ENCODE data around the gene ATP1A1. TPM values are rescaled to one million over a fixed set of nuclear protein-coding genes. Genes with fewer than 3 reads are reported as not detected.

ATP1A1 gene
- total and polyA plus RNA-seq, 2 experiments from 2014 or later = 66.4 to 116 TPM

DNA sequence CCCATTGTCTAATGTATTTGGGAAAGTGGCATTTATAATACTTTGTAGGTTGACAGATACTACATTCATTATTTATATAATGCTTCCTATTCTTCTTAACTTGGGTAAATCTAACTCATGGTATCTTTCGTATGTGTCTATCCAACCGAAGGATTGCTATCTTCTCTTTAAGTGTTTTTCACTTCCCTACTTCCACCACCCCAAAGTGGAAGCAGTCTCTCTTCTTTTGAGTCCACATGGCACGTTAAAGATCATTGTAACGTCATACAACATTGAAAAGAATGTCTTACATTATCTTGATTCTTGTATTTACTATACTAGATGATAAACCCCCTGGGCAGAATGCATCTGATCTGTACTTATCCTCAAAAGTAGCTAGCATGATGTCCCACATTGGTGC is 21.2 kb downstream of the ATP1A1 start:
- in situ Hi-C loops (cut with MboI) = no loop called here
- WGBS, 2 experiments (ENCODE audit: low coverage in 1 of 2, low lambda C conversion rate in 2 of 2, missing lambda C conversion rate in 2 of 2) = 95 to 96% methylated on average over 4 of the region's 4 CpGs

DNA sequence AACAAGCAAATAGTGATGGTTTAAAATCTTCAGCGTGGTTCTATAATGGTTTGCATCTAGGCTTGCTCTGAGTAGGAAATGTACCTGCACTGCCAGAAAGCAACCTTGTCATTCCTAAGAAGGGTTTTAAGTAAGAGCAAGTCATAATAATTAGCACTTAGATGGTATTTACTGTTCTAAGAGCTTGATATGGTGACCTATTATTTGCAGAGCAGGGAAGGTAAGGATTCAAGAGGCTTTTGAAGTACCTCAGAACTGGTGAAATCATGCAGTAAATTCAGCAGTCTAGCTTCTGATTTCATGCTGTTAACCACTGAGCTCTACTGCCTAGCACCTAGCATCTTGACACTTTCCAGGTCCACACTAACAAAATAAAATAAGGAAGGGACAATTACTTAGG is 23.7 kb downstream of the ATP1A1 start:
- Histone ChIP-seq H3K4me3 (no peak overlapping the region), H3K9ac (no peak overlapping the region), H3K27ac (no peak overlapping the region), H3F3A (ENCODE audit: insufficient read depth) (0 out of 2 replicates have a peak, but pooled peaks cover 3% of the 10 kb centered on the region), H3K79me2 (ENCODE audit: insufficient read depth) (no peaks in the 10 kb centered on the region), H3K36me3 (ENCODE audit: low read depth) (peaks cover 90% of the 10 kb centered on the region), H3K4me2 (ENCODE audit: unreplicated experiment) (no peak overlapping the region), H3K27me3 (replicated peaks; ENCODE audit: insufficient read depth) (no peaks in the 10 kb centered on the region), H3K9me2 (ENCODE audit: insufficient read depth) (no peaks in the 10 kb centered on the region), H2AFZ (no peak overlapping the region), H3K9me3 (ENCODE audit: low read depth) (no peaks in the 10 kb centered on the region), H4K20me1 (ENCODE audit: insufficient read depth) (no peaks in the 10 kb centered on the region), H3K4me1 (ENCODE audit: insufficient read depth) (no peaks in the 10 kb centered on the region)
- WGBS, 2 experiments (ENCODE audit: low coverage in 1 of 2, low lambda C conversion rate in 2 of 2, missing lambda C conversion rate in 2 of 2) = 96 to 100% methylated on average over 1 of the region's 1 CpG
- no peak for DNase-seq
- TF ChIP-seq EZH2 (IDR thresholded peaks at IDR 0.05; ENCODE audit: insufficient read depth, poor library complexity, severe bottlenecking) (no peak), EZH2phosphoT487 (IDR thresholded peaks at IDR 0.05; ENCODE audit: insufficient read depth, low read depth) (no peak)
- in situ Hi-C loops (cut with MboI) = no loop called here

More for the DNA sequence above, 21.2 kb downstream of the ATP1A1 start:
- H3K36me3 ChIP-seq (ENCODE audit: low read depth) = peaks cover 89% of the 10 kb centered on the region
- no peak overlapping the region for H3K27ac ChIP-seq
- H3K9me3 ChIP-seq (ENCODE audit: low read depth) = no peaks in the 10 kb centered on the region
- no peaks in the 10 kb centered on the region for H3K4me1 ChIP-seq (ENCODE audit: insufficient read depth)
- no peak overlapping the region for H3K4me2 ChIP-seq (ENCODE audit: unreplicated experiment)
- no peak for TF ChIP-seq EZH2phosphoT487 (IDR thresholded peaks at IDR 0.05; ENCODE audit: insufficient read depth, low read depth)
- no peak for TF ChIP-seq EZH2 (IDR thresholded peaks at IDR 0.05; ENCODE audit: insufficient read depth, poor library complexity, severe bottlenecking)
- no peak overlapping the region for H3K9ac ChIP-seq
- H3K79me2 ChIP-seq (ENCODE audit: insufficient read depth) = no peaks in the 10 kb centered on the region
- no peaks in the 10 kb centered on the region for H3K27me3 ChIP-seq (replicated peaks; ENCODE audit: insufficient read depth)
- no peak overlapping the region for H2AFZ ChIP-seq
- H3K4me3 ChIP-seq = no peak overlapping the region
- no peaks in the 10 kb centered on the region for H3K9me2 ChIP-seq (ENCODE audit: insufficient read depth)
- no peaks in the 10 kb centered on the region for H4K20me1 ChIP-seq (ENCODE audit: insufficient read depth)
- DNase-seq = no peak
- 0 out of 2 replicates have a peak, but pooled peaks cover 4% of the 10 kb centered on the region for H3F3A ChIP-seq (ENCODE audit: insufficient read depth)

DNA sequence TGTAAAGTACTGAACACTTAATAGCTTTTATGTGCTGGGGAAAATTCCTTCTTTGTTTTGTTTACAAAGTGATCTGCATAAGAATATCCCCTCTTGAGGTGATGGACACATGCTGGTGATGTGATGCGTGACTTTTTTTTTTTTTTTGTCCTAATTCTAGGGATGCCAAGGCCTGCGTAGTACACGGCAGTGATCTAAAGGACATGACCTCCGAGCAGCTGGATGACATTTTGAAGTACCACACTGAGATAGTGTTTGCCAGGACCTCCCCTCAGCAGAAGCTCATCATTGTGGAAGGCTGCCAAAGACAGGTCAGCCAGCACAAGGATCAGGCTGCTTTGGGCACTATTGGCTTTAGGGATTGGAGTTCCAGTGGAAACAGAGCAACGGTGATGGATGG is 24.7 kb downstream of the ATP1A1 start:
- no peak for DNase-seq
- no peaks in the 10 kb centered on the region for H4K20me1 ChIP-seq (ENCODE audit: insufficient read depth)
- no peak overlapping the region for H3K4me3 ChIP-seq
- H3K9me2 ChIP-seq (ENCODE audit: insufficient read depth) = no peaks in the 10 kb centered on the region
- peaks cover 93% of the 10 kb centered on the region for H3K36me3 ChIP-seq (ENCODE audit: low read depth)
- H3K9ac ChIP-seq = no peak overlapping the region
- TF ChIP-seq EZH2phosphoT487 (IDR thresholded peaks at IDR 0.05; ENCODE audit: insufficient read depth, low read depth) = no peak
- no peaks in the 10 kb centered on the region for H3K4me1 ChIP-seq (ENCODE audit: insufficient read depth)
- no peak overlapping the region for H3K27ac ChIP-seq
- H2AFZ ChIP-seq = no peak overlapping the region
- 0 out of 2 replicates have a peak, but pooled peaks cover 11% of the 10 kb centered on the region for H3F3A ChIP-seq (ENCODE audit: insufficient read depth)
- no peaks in the 10 kb centered on the region for H3K9me3 ChIP-seq (ENCODE audit: low read depth)
- 98 to 99% methylated on average over 5 of the region's 5 CpGs for WGBS, 2 experiments (ENCODE audit: low coverage in 1 of 2, low lambda C conversion rate in 2 of 2, missing lambda C conversion rate in 2 of 2)
- no peaks in the 10 kb centered on the region for H3K79me2 ChIP-seq (ENCODE audit: insufficient read depth)
- no peak overlapping the region for H3K4me2 ChIP-seq (ENCODE audit: unreplicated experiment)
- in situ Hi-C loops (cut with MboI) = no loop called here
- no peaks in the 10 kb centered on the region for H3K27me3 ChIP-seq (replicated peaks; ENCODE audit: insufficient read depth)

DNA sequence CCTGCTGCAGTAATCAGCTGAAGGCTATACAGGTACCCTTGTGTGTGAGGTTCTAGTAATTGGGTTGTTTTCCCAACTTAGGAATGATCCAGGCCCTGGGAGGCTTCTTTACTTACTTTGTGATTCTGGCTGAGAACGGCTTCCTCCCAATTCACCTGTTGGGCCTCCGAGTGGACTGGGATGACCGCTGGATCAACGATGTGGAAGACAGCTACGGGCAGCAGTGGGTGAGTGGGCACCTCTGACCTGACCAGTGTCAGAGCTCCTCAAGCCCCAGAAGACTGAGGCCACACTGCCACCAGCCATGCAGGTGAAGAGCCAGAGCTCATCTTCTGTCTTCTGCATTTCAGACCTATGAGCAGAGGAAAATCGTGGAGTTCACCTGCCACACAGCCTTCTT is 27.7 kb downstream of the ATP1A1 start:
- Histone ChIP-seq H3K9me2 (ENCODE audit: insufficient read depth) (no peaks in the 10 kb centered on the region), H3K27me3 (replicated peaks; ENCODE audit: insufficient read depth) (no peaks in the 10 kb centered on the region), H3K9ac (no peak overlapping the region), H4K20me1 (ENCODE audit: insufficient read depth) (no peaks in the 10 kb centered on the region), H3K4me3 (no peak overlapping the region), H2AFZ (no peak overlapping the region), H3F3A (ENCODE audit: insufficient read depth) (peaks cover 26% of the 10 kb centered on the region), H3K4me1 (ENCODE audit: insufficient read depth) (no peaks in the 10 kb centered on the region), H3K4me2 (ENCODE audit: unreplicated experiment) (no peak overlapping the region), H3K36me3 (ENCODE audit: low read depth) (peaks cover 96% of the 10 kb centered on the region), H3K27ac (no peak overlapping the region), H3K9me3 (ENCODE audit: low read depth) (no peaks in the 10 kb centered on the region), H3K79me2 (ENCODE audit: insufficient read depth) (no peaks in the 10 kb centered on the region)
- TF ChIP-seq EZH2 (IDR thresholded peaks at IDR 0.05; ENCODE audit: insufficient read depth, poor library complexity, severe bottlenecking) (no peak), EZH2phosphoT487 (IDR thresholded peaks at IDR 0.05; ENCODE audit: insufficient read depth, low read depth) (no peak)
- WGBS, 2 experiments (ENCODE audit: low coverage in 1 of 2, low lambda C conversion rate in 2 of 2, missing lambda C conversion rate in 2 of 2) = 98 to 99% methylated on average over 6 of the region's 6 CpGs
- no peak for DNase-seq
- in situ Hi-C loops (cut with MboI) = no loop called here

DNA sequence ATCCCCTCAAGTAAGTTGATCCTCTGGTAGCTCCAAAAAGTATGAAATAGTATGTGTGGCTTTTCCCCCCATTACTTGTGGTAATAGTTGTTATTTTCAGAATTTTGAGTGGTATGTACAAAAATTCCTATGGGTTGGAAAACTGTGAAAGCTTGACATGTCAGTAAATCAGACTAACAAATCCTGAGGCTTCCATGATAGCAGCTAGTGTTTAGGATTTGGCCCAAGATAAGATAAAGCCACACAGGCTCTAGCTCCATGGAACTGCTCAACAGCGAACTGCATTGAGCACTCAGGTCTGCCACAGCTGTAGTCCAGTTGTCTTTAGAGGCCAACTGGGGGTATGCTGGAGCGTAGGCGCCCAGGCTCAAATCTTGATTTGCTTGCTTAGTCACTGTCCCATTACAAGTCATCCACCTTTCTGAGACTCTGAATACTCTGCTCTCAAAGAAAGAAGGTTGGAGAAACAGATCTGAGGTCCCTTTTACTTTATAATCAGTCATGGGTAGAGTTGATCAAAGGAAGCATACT is 28.7 kb downstream of the ATP1A1 start:
- Histone ChIP-seq H2AFZ (no peak overlapping the region), H3K4me3 (no peak overlapping the region), H3K9me3 (ENCODE audit: low read depth) (no peaks in the 10 kb centered on the region), H3K4me2 (ENCODE audit: unreplicated experiment) (no peak overlapping the region), H3K4me1 (ENCODE audit: insufficient read depth) (no peaks in the 10 kb centered on the region), H3K9me2 (ENCODE audit: insufficient read depth) (no peaks in the 10 kb centered on the region), H4K20me1 (ENCODE audit: insufficient read depth) (no peaks in the 10 kb centered on the region), H3K9ac (no peak overlapping the region), H3K27ac (no peak overlapping the region), H3K27me3 (replicated peaks; ENCODE audit: insufficient read depth) (no peaks in the 10 kb centered on the region), H3K79me2 (ENCODE audit: insufficient read depth) (no peaks in the 10 kb centered on the region), H3K36me3 (ENCODE audit: low read depth) (peaks cover 92% of the 10 kb centered on the region), H3F3A (ENCODE audit: insufficient read depth) (peaks cover 26% of the 10 kb centered on the region)
- 100% methylated on average over 3 of the region's 3 CpGs for WGBS, 2 experiments (ENCODE audit: low coverage in 1 of 2, low lambda C conversion rate in 2 of 2, missing lambda C conversion rate in 2 of 2)
- no peak for DNase-seq
- in situ Hi-C loops (cut with MboI) = no loop called here
- TF ChIP-seq EZH2 (IDR thresholded peaks at IDR 0.05; ENCODE audit: insufficient read depth, poor library complexity, severe bottlenecking) (no peak), EZH2phosphoT487 (IDR thresholded peaks at IDR 0.05; ENCODE audit: insufficient read depth, low read depth) (no peak)

Data from GM23248 (cell line).